ENCODE results near the gene PDE8B.

DNA sequence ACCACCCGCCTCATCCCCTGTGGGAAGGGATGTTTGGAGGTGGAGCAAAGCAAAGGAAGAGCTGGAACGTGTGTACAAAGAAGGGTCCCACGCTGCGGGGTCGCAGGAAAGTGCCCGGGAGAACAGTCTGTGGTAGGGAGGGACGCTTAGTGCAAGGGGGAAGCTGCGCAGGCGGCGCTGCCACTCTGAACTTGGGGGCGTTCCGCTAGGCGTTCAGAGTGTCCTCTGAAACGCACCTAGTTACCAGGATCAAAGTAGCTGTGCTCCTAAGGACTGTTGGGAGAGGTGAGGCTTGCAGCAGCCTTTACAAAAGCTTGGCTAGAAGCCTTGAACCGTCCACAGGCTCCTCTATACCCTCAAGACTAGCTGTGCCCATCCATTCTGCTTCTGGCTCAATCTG lies 29.3 kb upstream of the PDE8B start:
- TF ChIP-seq TAF1 (IDR thresholded peaks at IDR 0.05; ENCODE audit: low read depth, low read length) (no peak), POLR2A (IDR thresholded peaks at IDR 0.05; ENCODE audit: low read depth, low read length) (no peak), POLR2AphosphoS5 (IDR thresholded peaks at IDR 0.05; ENCODE audit: low read depth, low read length) (no peak), SPI1 (IDR thresholded peaks at IDR 0.05; ENCODE audit: low read depth, low read length) (no peak)

All from GM12891 (cell line).